ENCODE data around the gene ZNF808. TPM values are rescaled to one million over a fixed set of nuclear protein-coding genes. Genes with fewer than 3 reads are reported as not detected.
"Not testable (repeated sequence)": the region's sequence is repeated elsewhere in the genome, so short reads cannot be mapped to it uniquely, and the experiment has no call there.

The ZNF808 gene
- total RNA-seq, 1 donor from 2014 or later = 10.3 TPM

- peak; percentile 33 to 76 for DNase-seq (ENCODE audit: low read depth in 2 of 2)
Measured at GRCh38 chr19:52535771-52536447, 8.4 kb downstream of the ZNF808 start.

- DNase-seq (ENCODE audit: low read depth in 2 of 2) = no peak
Measured at GRCh38 chr19:52536448-52536800, 9.0 kb downstream of the ZNF808 start.

- DNase-seq (ENCODE audit: low read depth in 2 of 2) = not testable (repeated sequence)
Measured at GRCh38 chr19:52538815-52539214, 11.3 kb downstream of the ZNF808 start.

- DNase-seq (ENCODE audit: low read depth in 2 of 2) = not testable (repeated sequence)
Measured at GRCh38 chr19:52541176-52541575, 13.7 kb downstream of the ZNF808 start.

GRCh38 chr19:52541608-52542007, 14.1 kb downstream of the ZNF808 start:
- DNase-seq (ENCODE audit: low read depth in 2 of 2) = no peak

GRCh38 chr19:52542541-52542940, 15.1 kb downstream of the ZNF808 start:
- peak in 1 of 2 donors; percentile 15 for DNase-seq (ENCODE audit: low read depth in 2 of 2)

GRCh38 chr19:52542984-52543664, 15.7 kb downstream of the ZNF808 start:
- DNase-seq (ENCODE audit: low read depth in 2 of 2) = peak in 1 of 2 donors; percentile 33

- DNase-seq (ENCODE audit: low read depth in 2 of 2) = no peak
Measured at GRCh38 chr19:52554216-52554971, 26.9 kb downstream of the ZNF808 start.

- DNase-seq (ENCODE audit: low read depth in 2 of 2) = no peak
Measured at GRCh38 chr19:52557231-52557995, 29.9 kb downstream of the ZNF808 start.

GRCh38 chr19:52558732-52559445, 31.4 kb downstream of the ZNF808 start:
- not testable (repeated sequence) for DNase-seq (ENCODE audit: low read depth in 2 of 2)

- not testable (repeated sequence) for DNase-seq (ENCODE audit: low read depth in 2 of 2)
Measured at GRCh38 chr19:52561611-52562010, 34.1 kb downstream of the ZNF808 start.

- no peak for DNase-seq (ENCODE audit: low read depth in 2 of 2)
Measured at GRCh38 chr19:52566121-52566520, 38.7 kb downstream of the ZNF808 start.

GRCh38 chr19:52566588-52566987, 39.1 kb downstream of the ZNF808 start:
- DNase-seq (ENCODE audit: low read depth in 2 of 2) = peak in 1 of 2 donors; percentile 32

GRCh38 chr19:52567921-52568320, 40.5 kb downstream of the ZNF808 start:
- DNase-seq (ENCODE audit: low read depth in 2 of 2) = no peak

- peak in 1 of 2 donors; percentile 13 for DNase-seq (ENCODE audit: low read depth in 2 of 2)
Measured at GRCh38 chr19:52569638-52569999, 42.2 kb downstream of the ZNF808 start.

GRCh38 chr19:52570000-52570861, 42.8 kb downstream of the ZNF808 start, which contains the start of gene ZNF701:
Gene ZNF701, plus strand, starts transcription at chr19:52570287. Its CDS starts 3,861 bp downstream, at chr19:52574148.
- peak; percentile 83 to 94 for DNase-seq (ENCODE audit: low read depth in 2 of 2)

GRCh38 chr19:52584736-52585440, 57.4 kb downstream of the ZNF808 start:
- no peak for DNase-seq (ENCODE audit: low read depth in 2 of 2)

GRCh38 chr19:52585604-52586003, 58.1 kb downstream of the ZNF808 start:
- no peak for DNase-seq (ENCODE audit: low read depth in 2 of 2)

GRCh38 chr19:52590728-52591127, 63.3 kb downstream of the ZNF808 start:
- no peak for DNase-seq (ENCODE audit: low read depth in 2 of 2)
